Renal cortex interstitium (tissue), 11 donors: ENCODE measurements around the gene TMEM72. TPM values are rescaled to one million over a fixed set of nuclear protein-coding genes. Genes with fewer than 3 reads are reported as not detected.

Source experiments
- DNase-seq, 11 donors: peaks; one replicate each; pipeline ENCODE4 v3.0.0-alpha.2; 2013; ENCODE audit warnings: low read depth in 9 of 11, low spot score in 4 of 11; ENCODE audit errors: extremely low read depth in 1 of 11
- polyA plus RNA-seq, 3 donors: library from polyadenylated mRNA; unstranded; fragments of 120-200 nt; gene quantifications; one replicate each; pipeline ENCODE4 v1.2.1, GENCODE V29; 2013; ENCODE audit not compliant: insufficient read length in 3 of 3

TMEM72 gene
- polyA plus RNA-seq, 3 donors: 57.9 to 82.3 (median 59.2) TPM

DNA sequence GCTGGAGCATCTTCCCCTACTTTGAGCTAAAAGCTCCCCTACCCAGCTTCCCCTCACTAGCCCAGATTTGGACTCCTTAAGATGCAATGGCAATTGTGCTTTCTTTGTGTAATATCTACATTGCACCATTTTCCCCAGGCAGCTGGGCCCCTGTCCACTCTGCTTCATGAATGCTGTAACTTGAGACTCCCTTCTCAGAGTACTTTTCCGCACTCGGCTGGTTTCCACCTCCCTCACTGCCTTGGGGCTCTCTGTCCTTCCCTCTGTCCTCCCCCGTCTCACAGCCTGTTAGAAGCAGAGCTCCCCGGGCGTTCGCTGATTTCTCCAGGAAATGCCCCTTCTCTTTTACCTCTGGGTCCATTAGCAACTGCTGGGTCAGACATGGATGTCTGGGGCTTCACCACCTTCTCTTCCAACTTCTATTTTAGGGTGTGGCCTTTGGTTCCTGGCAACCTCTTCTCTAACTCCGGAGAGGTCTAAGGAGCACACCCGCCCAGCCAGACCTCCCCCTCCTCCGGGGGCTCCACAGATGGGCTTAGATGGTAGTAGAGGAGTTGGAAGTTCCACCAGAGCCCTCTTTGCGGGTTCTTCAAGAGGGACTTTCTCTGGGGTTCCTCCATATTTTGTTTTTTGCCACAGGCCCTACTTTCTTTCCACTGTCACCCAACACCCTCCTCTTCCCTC lies 2.9 kb upstream of the TMEM72 start:
- peak in 9 of 11 donors; percentile 68 to 92 (median 84) for DNase-seq

DNA sequence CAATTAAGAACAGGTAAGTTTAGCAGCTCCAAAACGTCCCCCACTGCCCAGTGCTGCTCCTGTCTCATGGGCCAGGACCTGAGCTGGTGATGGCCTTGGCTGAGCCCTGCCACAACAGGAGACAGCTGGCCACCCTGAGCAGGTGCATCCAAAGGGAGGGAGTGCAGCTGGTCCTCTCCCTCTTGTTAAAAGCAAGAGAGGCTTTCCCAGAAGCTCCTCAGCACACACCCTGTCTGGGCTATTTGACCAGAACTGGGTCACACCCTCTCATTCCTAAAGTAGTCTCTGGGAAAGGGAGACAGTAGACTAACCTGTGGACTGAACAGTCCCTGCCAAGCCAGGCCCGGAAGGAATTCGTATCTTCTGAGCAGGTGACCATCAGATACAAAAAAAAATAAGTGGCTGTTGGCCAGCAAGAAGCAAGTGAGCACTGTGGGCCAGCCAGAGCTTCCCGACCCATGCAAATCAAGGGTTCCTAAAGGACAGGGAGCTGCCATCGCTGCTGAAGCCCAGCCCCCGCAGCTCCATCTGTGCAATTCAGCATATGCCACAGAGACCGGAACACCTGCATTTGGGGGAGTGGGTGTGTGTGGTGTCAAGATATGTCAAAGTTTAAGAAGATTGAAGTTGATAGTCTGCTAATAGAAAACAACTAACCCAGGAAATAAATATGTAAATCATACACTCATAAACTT lies 2.1 kb upstream of the TMEM72 start:
- no peak for DNase-seq

DNA sequence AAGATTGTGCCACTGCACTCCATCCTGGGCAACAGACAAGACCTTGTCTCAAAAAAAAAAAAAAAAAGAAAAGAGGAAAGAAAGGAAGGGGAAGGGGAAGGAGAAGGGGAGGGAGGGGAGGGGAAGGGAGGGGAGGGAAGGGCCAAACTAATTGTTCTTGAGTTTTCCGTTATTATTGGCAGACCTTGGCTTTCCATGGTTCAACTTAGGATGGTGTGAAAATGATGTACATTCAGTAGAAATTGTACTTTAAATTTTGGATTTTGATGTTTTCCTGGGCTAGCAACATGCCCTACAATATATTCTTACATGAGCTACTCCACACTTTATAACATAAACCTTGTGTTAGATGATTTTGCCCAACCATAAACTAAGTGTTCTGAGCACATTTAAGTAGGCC lies 1.2 kb upstream of the TMEM72 start:
- no peak for DNase-seq

DNA sequence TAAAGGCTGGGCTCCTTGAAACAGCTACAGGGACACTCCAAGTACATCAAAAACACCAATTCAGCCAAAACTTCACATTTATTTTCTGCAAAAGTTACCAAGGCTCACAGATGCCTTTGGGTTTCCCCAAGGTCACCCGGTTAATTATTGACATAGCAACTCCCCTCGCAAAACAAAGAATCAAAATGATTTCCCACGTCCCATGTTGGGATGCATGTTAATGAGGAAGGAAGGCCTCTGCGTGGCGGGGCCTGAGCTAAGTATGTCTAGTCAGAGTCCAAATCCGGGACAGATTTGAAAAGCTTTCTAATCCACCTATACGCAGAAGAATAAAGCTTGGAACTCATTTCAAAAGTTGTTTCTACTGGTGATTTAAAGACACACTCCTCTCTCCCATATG lies 535 bp upstream of the TMEM72 start:
- DNase-seq: no peak

DNA sequence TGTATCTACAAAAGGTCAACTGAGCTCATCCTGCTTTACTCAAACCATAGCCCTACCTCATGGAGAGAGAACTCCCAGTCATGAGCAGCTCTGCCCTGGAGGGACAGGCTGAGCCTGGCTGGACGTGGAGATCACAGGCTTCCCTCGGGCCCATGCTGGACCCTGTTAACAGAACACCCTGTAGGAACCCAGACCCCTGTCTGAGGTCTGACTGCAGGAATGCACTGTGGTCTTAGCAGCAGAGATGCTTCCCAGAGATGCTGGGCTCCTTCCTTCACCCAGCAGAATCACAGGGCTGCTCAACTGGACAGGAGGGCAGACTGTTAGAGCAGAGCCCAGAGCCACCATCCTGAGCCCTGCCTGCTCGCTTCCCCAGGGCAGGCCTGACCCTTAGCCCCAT lies 814 bp downstream of the TMEM72 start:
- DNase-seq: no peak

DNA sequence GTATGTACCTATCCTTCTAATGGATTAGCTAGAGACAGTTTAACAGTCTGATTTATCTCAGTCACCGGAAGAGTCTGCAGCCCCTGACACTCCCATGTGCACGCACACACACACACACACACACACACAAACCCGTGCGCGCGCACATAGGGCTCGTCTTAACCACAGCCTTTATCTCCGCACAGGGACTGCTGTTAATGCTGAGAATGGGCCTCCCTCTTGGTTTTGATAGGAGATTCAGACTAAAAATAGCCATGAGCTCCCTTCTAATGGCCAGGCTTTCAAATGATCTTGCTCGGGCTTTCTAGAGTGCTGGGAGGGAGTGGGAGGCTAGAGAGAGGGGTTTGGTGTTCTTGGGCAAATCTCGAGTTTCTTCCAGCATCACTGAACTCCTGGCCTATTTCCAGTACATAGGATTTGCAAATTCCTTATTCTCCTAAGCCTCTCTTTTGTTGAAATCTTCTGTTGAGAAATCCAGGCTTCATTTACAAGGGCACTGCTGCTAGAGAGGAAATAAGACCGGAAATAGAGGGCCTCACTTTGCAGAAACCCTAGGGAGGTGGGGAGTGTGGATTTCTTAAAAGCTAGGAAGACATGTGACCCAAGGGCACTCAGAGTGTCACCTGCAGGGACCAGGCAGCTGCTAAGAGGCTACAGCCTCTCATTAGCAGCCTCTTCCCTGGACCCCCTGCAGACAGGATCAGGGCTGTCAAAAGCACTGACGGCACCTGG lies 2.4 kb downstream of the TMEM72 start:
- DNase-seq: peak in 2 of 11 donors; percentile 45 to 54

DNA sequence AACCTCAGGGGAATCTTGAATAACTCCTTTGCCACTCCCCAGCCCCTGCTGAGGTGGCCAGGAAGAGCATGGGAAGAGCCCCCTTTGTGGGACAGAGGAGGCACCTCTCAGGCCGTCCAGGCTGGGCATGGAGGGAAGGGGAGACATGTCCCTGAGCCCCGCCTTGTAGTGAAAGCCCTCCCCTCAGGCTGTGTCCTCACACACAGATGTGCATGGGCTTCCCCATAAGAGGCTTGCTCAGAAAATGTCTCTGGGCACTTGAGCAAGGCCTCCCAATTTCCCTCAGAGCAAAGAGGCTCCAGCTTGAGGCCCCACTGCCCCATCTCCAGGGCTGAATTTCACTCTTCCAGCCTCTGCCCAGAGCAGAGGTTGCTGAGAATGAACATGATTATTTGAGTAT lies 3.8 kb downstream of the TMEM72 start:
- no peak for DNase-seq

DNA sequence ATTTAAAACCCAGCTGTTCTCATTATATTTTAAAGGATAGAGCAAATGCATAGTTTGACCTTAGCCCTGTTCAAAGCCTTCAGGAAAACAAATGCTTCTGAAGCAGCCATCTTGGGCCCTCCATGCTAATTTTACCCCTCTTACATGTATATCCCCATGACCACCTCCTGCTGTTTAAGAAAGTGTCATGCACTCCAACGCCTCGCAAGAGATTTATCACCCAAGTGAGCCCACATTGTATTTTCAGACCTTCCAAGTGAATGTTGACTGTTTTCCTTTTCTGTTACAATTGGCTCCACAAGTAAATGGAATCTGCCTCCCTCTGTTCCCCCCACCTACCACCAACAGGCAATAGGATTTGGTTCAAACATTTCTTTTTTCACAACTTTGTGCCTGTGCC lies 5.3 kb downstream of the TMEM72 start:
- peak in 1 of 11 donors; percentile 52 for DNase-seq

DNA sequence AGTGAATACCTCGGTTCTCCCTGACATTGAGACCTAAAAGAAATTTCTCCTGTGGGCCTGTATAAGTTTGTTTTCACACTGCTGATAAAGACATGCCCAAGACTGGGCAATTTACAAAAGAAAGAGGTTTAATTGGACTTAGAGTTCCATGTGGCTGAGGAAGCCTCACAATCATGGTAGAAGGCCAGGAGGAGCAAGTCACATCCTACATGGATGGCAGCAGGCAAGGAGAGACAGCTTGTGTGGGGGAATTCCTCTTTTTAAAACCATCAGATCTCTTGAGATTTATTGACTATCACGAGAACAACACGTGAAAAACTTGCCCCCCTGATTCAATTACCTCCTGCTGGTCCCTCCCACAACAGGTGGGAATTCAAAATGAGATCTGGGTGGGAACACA lies 6.7 kb downstream of the TMEM72 start:
- DNase-seq: no peak

DNA sequence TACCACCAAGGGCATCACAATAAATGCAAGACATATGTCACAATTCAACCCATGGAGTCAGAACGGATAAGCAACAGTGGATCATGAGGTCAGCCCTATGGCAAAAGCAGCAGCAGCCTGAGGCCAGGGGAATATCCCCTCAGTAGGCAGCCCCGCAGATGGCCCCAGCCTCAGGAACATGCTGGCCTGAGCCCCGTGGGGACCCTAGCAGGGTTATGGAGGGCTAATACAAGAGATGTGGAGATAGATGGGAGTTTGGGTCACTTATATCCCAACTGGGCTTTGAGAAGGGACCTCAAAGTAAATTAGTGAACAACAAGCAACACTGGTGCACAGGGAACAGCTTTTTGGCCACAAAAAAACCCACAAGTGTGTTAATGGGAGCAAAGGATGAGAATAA lies 9.1 kb downstream of the TMEM72 start:
- DNase-seq: no peak

DNA sequence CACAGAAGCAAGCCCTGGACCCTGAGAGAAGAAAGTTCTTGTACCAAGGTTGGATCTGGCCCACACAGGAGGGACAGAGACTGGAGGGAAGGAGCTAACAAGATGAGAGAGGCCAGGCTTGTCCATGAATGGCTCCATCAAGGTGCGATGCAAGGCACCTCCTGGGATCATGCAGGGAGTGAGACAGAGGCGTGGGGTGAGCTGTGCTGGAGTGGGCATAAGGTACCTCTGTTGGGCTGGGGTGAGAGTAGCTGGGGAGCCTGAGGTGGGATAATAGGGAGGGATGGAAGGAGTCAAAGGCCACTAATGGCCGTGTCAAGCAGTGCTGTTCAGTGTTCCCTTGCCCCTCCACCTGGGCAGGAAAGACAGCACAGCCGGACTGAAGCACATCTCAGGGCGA lies 9.9 kb downstream of the TMEM72 start:
- no peak for DNase-seq

DNA sequence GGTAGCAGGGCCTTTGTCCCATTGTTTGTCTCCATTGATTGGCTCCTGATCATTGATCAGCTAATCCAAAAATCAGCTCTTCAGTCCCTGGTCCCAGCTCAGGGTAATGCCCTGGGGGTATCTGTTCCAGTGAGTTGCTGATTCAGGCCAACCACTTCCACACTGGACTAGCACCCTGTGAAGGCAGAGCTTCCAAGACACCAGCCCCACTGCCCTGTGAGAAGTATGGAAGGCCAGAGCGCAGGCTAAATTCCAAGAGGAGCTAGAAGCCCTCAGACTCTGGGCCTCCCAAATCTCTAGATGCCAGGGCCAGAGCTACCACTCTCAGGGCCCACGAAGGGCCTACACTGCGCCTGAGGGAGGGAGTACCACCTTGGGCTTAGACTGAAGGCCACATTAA lies 10.4 kb downstream of the TMEM72 start:
- no peak for DNase-seq

DNA sequence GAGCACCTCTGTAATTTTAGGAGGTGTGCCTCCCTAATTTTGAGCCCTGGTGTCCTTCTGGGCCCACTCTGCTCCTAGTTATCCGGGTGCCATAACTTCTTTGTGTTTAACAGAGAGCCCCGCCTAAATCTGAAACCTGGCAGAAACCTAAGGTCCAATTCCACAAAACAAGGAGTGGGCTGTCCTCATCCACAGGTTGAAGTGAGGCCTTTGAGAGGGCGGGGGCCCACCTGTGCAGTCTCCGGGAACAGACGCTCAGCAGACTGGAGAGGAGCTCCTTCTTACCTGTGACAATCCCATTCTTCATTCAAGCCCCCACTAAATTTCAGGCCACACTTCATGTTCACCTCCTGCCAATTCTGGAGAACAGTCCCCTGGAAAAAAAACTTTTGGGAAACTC lies 10.9 kb downstream of the TMEM72 start:
- DNase-seq: no peak

DNA sequence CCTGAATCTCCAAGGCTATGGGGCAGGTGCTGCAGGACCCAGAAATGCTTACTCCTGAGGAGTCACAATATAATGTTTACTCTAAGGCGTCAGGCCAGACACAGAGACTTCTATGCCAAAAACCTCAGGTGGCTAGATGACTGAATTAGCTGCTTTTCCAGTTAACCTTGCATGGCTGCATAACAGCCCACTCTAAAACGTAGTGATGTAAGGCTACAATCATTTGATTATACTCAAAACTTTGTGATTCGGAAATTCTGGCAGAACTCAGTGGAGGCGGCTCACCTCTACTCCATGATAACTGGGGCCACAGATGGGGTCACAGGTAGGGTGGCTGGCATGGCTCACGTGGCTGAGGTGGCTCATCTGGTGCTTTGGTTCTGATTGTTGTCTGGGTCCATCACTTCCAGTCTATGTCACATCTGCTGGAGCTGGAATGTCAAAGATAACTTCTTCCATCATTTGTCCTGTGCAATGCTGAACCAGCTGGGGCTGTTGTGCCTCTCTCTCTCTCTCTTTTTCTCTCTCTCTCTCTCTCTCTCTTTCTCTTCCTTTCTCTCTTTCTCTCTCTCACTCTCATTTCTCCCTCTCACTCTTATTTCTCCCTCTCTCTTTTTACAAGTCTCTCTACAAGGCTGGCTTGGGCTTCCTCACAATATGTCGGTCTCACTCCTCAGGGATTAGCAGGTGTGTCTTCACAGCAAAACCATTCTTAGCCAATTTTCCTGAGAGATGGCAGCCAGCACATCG lies 11.8 kb downstream of the TMEM72 start:
- DNase-seq: no peak

DNA sequence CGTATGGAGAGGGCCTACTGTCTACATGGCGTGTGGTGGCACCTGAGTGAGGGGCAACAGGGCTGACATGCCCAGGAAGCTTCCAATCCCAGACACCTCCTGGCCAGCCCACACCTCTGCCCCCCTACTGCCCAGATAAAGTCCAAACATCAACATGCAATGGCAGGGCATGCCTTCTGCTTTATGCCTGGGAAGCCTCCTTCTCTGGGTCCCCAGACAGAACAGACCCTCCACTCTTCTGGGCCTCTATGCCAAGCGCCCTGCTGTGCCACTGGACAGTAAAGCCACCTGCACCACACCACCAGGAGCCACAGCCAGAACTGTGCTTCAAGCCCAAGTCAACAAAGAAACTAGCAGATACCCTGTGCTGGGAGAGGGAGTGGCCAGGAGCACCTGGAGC lies 12.5 kb downstream of the TMEM72 start:
- no peak for DNase-seq

DNA sequence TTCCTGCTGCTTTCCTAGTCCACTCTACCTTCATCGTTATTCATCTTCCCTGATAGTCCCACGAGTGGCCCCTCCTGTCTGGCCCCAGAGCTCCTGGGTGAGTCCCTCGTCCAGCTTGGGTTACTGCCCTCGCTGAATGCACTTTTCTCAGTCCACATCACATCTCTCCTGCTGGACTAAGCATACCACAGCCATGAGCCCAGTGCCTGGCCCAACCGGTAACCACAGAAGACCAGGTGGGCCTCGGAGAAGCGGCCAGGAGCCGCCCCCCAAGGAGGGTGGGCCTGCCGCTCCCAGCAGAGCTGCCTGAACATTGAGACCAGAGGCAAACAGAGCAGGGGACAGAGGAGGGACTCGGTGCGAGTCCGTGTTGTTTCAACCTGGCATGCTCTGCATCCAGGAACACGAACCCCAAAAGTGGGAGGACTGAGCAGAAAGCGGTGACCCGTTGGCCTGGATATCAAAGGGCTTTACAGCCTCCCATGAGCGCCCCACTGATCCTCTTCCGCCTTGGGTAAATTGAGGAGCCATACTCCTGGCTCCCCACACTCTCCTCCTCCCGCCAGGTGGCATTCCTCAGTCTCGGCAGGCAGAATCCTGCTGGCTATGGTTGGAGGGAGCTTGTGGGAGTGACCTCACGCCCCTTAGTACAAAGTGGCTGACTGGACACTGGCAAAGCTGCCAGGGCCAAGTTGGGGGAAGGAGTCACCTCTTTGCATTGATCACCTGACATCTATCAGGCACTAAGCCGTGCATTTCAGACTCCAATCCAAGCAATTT lies 13.3 kb downstream of the TMEM72 start:
- peak in 1 of 11 donors; percentile 38 for DNase-seq

DNA sequence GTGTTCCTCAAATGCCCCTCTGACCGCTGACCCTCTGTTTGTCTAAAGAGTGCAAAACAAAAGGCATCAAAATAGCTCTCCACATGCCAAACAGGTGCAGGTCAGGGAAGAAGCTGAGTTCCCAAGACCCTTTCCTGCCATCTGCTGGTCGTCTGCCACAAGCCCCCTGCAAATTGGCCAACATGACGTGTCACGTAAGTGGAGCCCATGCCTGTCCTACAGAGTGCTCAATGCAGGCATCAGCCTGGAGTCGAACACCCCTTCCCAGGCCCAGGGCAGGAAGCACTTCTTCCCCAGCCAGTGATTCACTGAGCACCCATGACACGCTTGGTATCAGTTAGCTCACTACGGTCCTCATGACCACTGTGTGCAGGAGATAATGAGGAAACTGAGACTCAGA lies 14.1 kb downstream of the TMEM72 start:
- peak in 3 of 11 donors; percentile 49 to 64 (median 52) for DNase-seq

DNA sequence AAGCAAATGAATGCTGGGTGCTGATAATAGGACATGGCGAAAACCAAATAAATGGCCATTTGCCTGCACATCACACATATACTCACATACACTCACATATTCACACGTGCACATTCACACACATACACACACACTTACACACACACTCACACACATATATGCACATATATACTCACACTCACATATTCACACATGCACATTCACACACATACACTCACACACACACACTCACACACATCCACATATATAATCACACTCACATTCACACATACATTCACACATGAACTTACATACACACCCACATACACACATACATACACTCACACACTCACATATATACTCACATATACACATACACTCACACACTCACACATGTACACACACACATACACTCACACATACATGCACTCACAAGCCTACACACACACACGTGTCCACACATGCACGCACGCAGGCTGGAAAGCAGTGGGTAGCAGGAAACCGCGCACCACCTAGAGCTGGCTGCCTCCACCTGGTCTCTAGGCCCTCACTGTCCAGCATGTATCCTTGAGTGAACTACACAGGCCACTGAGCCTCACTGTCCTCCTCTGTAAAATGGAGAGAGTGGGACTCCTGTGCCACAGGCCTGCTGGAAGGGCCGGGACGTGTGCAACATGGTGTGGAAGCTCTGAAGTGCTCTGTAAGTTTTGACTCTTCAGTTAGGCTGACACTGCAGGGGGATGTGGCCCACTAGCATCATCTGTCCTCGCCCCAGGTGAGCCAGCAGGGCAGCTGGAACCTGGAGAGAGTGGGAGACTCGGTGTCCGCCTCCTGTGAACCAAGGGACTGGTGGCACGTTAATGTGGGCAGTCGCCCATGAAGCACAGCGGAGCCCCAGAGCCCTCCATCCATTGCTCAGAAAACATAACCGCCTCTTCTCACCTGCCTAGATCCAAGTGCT lies 14.9 kb downstream of the TMEM72 start:
- no peak for DNase-seq
